Effector CD4-positive, alpha-beta T cell (primary cell): ENCODE results near the gene DAPL1. TPM values are rescaled to one million over a fixed set of nuclear protein-coding genes. Genes with fewer than 3 reads are reported as not detected.

Source experiments
- DNase-seq: peaks from one replicate; pipeline ENCODE4 v3.0.0-alpha.2; 2020
- total RNA-seq: gene quantifications from one replicate; lab custom pipeline; 2026; lab: John Stamatoyannopoulos, UW

Gene DAPL1
- not detected for total RNA-seq

- DNase-seq = no peak
These were observed at the start of gene DAPL1 for GRCh38 chr2:158795195-158795924. Gene DAPL1 (plus strand): TSS chr2:158795317. CDS start chr2:158795373, 56 bp downstream.

GRCh38 chr2:158745866-158746382, 49.2 kb upstream of the DAPL1 start:
- DNase-seq = no peak

GRCh38 chr2:158746488-158746887, 48.6 kb upstream of the DAPL1 start:
- DNase-seq = no peak

DNA sequence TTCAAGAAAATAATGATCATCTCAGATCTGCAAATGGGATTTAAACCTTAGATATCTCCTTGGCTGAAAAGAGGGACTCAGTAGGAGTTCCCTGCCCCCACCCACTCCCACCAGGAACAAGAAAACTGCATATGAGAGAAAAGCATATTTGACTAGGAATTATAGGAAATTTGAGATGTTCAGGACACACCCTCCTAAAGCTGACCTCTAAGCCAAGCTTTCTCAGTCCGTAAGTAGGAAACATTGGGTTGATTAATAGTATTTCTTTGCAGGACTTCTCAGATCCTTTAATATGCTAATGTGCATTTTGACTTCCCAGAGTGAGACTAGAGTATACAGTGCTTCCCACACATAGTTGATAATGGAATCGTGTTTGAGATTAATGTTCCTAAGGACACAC, 47.8 kb upstream of the DAPL1 start:
- DNase-seq = no peak

- DNase-seq = no peak
These were observed 46.1 kb upstream of the DAPL1 start for GRCh38 chr2:158748926-158749590.

DNA sequence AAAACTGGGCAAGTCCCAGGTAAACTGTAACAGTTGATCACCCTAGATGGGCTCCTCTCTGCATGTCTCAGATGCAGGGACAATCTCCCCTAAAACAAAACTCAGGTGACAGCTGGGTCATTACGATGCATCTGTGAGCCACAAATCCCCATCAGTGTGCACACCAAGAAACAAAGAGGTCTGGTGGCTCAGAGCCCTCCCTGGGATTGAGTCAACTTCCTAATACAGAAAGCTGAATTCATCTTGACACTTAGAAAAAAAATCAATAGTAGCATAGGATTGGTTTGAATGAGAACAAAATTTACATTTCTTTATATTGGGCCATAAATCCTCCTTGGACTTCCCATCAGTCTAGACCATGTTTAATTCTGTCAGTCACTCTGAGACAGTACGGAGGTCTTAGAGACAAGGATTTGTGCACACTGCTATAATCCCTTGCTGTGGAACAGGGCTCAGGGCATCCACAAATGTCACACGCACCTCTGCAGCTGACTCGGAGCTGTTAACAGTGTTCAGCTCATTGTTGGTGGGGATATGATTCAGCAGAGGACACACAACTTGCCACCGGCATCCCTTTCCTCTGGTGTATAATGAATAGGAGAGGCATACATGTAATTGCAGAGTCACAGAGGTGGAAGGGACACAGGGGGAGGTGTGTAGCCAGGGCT, 44.5 kb upstream of the DAPL1 start:
- DNase-seq = no peak

DNA sequence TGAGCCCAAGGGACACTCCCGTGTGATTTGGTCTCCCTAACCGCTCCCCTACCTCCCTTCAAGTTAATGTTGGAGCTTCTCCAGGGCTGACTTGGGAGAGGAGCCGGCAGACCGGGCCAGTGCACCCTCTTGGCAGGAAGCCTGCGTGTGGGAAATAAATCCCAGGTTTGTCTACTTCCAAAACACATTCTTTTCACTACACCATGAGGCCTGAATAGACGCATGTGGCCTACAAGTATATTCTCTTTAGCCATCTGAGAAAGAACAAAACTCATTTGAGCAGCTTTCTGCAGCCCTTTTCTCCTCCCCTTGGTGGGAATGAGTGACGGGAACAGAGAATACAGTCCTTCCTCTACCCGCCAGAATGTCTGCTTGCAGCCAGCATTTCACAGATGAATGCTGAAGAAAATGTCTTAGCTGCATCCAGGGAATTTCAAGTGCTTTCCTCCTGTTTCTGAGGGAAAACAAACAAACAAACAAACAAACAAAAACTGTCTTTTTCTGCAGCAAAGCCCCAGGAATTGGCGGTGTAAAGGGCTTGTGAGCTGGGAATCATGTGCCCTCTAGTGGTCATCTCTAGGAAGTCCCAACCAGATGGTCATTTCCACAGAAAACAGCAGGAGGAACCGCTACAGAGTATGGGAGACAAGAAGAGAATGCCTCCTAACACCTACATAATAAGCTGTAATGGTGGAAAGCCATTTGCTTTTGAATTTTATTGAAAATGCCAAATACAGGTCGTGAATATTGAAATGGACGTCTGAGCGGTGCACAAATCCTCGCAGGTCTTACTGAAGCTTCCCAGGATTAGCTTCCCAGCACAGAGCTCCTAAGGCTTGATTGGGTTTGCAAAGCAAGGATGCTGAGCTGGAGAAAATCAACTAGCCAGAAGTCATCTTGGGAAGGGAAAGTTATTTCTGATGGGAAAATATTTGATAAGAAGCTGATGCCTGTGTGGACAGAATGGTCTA, 41.2 kb upstream of the DAPL1 start:
- DNase-seq = no peak

DNA sequence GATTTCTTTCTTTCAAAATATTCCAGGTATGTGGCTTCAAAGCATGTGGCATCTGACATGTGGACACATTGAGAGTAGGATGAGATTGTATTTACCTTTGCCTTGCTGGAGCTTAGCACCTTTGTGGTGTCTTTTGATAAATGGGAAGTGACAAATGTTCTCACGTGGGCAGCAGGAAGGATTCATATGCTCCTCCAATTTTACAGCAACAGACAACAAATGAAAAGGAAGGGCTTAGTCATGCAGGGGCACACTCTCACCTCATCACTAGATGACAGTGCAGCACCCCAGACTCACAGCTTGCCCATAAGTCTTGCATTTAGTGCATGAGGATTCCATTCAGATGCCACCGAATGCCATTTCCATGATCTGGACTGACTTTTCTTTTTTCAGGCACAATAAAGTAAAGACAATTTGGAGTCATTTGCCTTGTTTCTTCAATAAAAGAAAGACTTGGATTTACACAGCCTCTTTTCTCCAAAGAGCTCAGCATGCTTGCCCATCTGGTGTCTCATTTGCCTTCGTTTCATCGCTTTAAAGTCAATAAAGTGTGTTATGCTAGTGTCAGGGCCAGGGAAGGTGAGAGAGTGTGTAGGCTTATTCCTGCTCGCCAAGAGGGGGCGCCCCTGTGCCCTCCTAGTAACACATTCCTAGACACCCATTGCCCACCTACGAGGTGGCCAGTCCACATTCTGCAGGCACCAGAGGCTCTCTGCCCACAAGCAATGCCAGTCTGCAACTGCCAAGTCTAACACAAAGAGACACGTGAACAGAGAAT, 39.6 kb upstream of the DAPL1 start:
- no peak for DNase-seq

DNA sequence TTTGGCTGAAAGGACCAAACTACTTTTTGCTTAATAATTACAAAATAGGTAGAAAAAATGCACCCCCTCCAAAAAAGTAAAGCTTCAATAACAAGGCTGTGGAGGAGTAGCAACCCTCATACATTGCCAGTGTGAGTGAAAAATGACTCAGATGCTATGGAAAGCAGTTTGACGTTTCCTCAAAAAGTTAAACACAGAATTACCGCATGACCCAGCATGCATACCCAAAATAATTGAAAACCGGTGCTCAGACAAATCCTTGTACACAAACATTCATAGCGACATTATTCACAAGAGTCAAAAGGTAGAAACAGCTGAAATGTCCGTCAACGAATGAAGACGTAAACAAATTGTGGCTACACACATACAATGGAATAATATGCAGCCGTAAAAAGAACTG, 38.8 kb upstream of the DAPL1 start:
- DNase-seq = no peak

GRCh38 chr2:158756976-158757375, 38.1 kb upstream of the DAPL1 start:
- no peak for DNase-seq

GRCh38 chr2:158760887-158761286, 34.2 kb upstream of the DAPL1 start:
- no peak for DNase-seq

GRCh38 chr2:158761621-158762020, 33.5 kb upstream of the DAPL1 start:
- no peak for DNase-seq

GRCh38 chr2:158762336-158762735, 32.8 kb upstream of the DAPL1 start:
- no peak for DNase-seq

DNA sequence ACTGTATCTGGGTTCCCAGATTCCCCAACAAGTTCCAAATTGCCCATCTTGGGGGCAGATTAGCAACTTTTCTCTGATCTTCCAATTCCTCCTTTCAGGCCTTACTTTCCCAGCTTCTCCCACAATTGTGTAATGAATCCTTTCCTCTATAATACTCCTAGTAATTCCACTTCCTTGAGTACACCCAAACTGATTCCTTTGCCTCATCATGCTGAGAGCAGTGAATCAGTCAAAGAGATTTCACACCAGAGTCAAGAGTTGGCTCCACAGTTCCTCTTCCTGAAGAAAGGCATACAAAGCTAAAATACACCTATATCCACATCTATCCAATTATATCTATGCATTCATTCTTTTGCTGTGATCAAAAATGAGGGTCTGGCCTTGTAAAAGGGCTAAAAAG, 28.6 kb upstream of the DAPL1 start:
- DNase-seq = no peak

DNA sequence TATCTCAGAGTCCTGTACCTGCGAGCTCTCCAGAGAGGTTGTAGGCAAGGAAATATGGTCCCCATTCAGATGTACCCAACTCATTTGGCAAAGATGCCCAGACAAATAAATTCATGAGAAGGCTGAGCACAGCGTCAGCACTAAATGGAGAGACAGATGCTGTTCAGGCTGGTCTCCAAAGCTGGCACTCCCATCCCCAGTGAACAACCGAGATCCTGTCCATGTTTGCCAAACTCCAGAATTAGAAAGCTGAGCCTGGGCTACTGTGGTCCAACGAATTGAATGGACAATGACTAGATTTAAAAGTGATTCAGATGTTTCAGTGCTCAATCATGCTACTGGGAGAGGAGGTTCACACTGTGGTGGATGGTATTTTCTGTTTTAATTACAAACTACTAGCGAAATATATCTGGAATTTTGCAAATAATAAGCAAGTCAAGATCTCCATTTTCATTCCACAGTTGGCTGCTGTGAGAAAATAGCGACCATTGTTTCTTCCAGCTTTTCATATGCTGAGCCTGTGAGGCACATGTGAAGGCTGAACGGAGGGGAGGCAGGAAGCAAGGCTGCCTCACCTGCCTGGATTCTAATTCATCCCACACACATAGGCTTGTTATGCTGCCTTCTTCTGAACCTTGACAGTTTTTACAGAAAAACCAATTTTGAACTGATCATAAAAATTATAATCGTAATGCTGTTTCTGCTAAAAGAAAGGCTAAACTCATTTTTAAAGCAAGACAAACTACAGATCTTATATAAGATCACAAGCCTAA, 22.6 kb upstream of the DAPL1 start:
- no peak for DNase-seq

GRCh38 chr2:158773121-158773520, 22.0 kb upstream of the DAPL1 start:
- no peak for DNase-seq

- DNase-seq = no peak
These were observed 20.4 kb upstream of the DAPL1 start for GRCh38 chr2:158774681-158775080.

DNA sequence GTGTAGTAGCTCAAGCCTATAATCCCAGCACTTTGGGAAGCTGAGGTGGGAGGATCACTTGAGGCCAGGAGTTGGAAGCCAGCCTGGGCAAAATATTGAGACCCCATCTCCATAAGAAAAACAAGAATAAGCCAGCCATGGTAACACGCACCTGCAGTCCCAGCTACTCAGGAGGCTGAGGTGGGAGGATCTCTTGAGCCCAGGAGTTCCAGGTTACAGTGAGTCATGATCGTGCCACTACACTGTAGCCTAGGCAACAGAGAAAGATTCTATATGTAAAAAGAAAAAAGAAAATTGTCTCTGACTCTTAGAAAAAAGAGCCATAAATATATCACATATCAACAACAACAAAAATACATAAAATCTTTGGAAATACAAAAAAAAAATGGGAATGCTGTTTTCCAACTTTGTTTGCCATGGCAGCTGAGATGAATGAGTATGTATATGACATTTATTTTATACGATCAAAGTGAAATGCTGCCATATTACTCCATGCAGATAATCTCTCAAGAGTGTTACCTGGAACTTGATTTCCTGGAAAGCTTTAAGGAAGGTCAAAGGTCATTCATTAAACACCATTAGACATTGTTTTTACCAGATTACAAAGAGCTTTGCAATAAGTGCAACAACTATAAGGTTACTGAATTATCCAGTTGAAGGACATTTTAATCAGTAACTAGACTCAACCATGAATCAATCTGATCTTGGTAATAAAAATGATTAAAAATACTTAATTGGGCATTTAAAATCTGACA, 19.7 kb upstream of the DAPL1 start:
- DNase-seq = no peak

GRCh38 chr2:158776231-158776630, 18.9 kb upstream of the DAPL1 start:
- DNase-seq = no peak

GRCh38 chr2:158777077-158777476, 18.0 kb upstream of the DAPL1 start:
- no peak for DNase-seq
